Liver (tissue), 9 donors: ENCODE measurements around the gene TUBA1C. TPM values are rescaled to one million over a fixed set of nuclear protein-coding genes. Genes with fewer than 3 reads are reported as not detected.

Experiments used
- DNase-seq: peaks from one replicate; pipeline ENCODE4 v3.0.0-alpha.2; 2017; ENCODE audit warnings: low spot score
- H3K27ac ChIP-seq, 2 donors: one replicate each; pipeline ENCODE4 v1.7.0; 2013; ENCODE audit warnings: inconsistent platforms in 2 of 2, low read length in 2 of 2, control low read depth in 1 of 2, low read depth in 1 of 2, mild to moderate bottlenecking in 1 of 2
- H3K27me3 ChIP-seq, 4 donors: one replicate each; pipeline versions ENCODE4 v1.6.1 to v1.7.0; 2013; ENCODE audit warnings: low read length in 3 of 4, inconsistent platforms in 1 of 4, mild to moderate bottlenecking in 1 of 4, moderate library complexity in 1 of 4; ENCODE audit not compliant: control insufficient read depth in 4 of 4, insufficient read depth in 4 of 4
- H3K36me3 ChIP-seq, 4 donors: one replicate each; pipeline versions ENCODE4 v1.6.1 to v1.7.0; 2013; ENCODE audit warnings: low read length in 3 of 4, mild to moderate bottlenecking in 3 of 4, low read depth in 1 of 4, moderate library complexity in 1 of 4; ENCODE audit not compliant: control insufficient read depth in 4 of 4, insufficient read depth in 3 of 4
- H3K4me1 ChIP-seq, 4 donors: one replicate each; pipeline versions ENCODE4 v1.6.1 to v1.7.0; 2013; ENCODE audit warnings: low read length in 3 of 4, mild to moderate bottlenecking in 3 of 4, moderate library complexity in 1 of 4; ENCODE audit not compliant: control insufficient read depth in 4 of 4, insufficient read depth in 4 of 4
- H3K4me3 ChIP-seq, 3 donors: one replicate each; pipeline versions ENCODE4 v1.6.1 to v1.7.0; 2013; ENCODE audit warnings: low read length in 3 of 3, control low read depth in 1 of 3, low read depth in 1 of 3, mild to moderate bottlenecking in 1 of 3
- H3K9ac ChIP-seq, 2 donors: one replicate each; pipeline ENCODE4 v1.7.0; 2013; ENCODE audit warnings: low read length in 2 of 2, mild to moderate bottlenecking in 2 of 2, moderate library complexity in 2 of 2, control low read depth in 1 of 2, low read depth in 1 of 2
- H3K9me3 ChIP-seq, 4 donors: one replicate each; pipeline versions ENCODE4 v1.6.1 to v1.7.0; 2013; ENCODE audit warnings: low read length in 3 of 4; ENCODE audit not compliant: control insufficient read depth in 4 of 4
- ATF3 ChIP-seq: IDR thresholded peaks from 2 replicates; pipeline ENCODE4 v1.6.1; 2016; ENCODE audit warnings: antibody characterized with exemption
- CTCF ChIP-seq: fragments of 150-350 bp; IDR thresholded peaks from 2 replicates; pipeline ENCODE4 v1.5.1; 2017; ENCODE audit warnings: improper control_type of control experiment, low read depth, low read length; ENCODE audit not compliant: missing input control
- EGR1 ChIP-seq, 2 donors: IDR thresholded peaks; 2 replicates each; pipeline ENCODE4 v1.6.1; 2016 to 2018; ENCODE audit warnings: antibody characterized with exemption in 2 of 2, low read depth in 2 of 2
- FOXA1 ChIP-seq: IDR thresholded peaks from 2 replicates; pipeline ENCODE4 v1.6.1; 2016; ENCODE audit warnings: antibody characterized with exemption
- FOXA2 ChIP-seq: IDR thresholded peaks from 2 replicates; pipeline ENCODE4 v1.6.1; 2016; ENCODE audit warnings: antibody characterized with exemption
- GABPA ChIP-seq, 2 donors: IDR thresholded peaks in 1 of 2; conservative IDR thresholded peaks in 1 of 2; 2 replicates each; pipeline ENCODE4 v1.6.1; 2016; ENCODE audit warnings: antibody characterized with exemption in 2 of 2, mild to moderate bottlenecking in 1 of 2, moderate library complexity in 1 of 2
- HNF4A ChIP-seq, 2 donors: conservative IDR thresholded peaks; 2 replicates each; pipeline ENCODE4 v1.6.1; 2016; ENCODE audit warnings: antibody characterized with exemption in 2 of 2, mild to moderate bottlenecking in 2 of 2
- HNF4G ChIP-seq: IDR thresholded peaks from 2 replicates; pipeline ENCODE4 v1.6.1; 2016; ENCODE audit warnings: antibody characterized with exemption
- JUND ChIP-seq, 2 donors: IDR thresholded peaks; 2 replicates each; pipeline ENCODE4 v1.6.1; 2016; ENCODE audit warnings: antibody characterized with exemption in 2 of 2
- MAX ChIP-seq: IDR thresholded peaks from 2 replicates; pipeline ENCODE4 v1.6.1; 2016; ENCODE audit warnings: antibody characterized with exemption
- NR2F2 ChIP-seq: IDR thresholded peaks from 2 replicates; pipeline ENCODE4 v1.6.1; 2016; ENCODE audit warnings: antibody characterized with exemption
- RAD21 ChIP-seq, 2 donors: IDR thresholded peaks; 2 replicates each; pipeline ENCODE4 v1.6.1; 2016; ENCODE audit warnings: antibody characterized with exemption in 2 of 2, mild to moderate bottlenecking in 2 of 2
- REST ChIP-seq: IDR thresholded peaks from 2 replicates; pipeline ENCODE4 v1.6.1; 2016; ENCODE audit warnings: antibody characterized with exemption, mild to moderate bottlenecking
- RXRA ChIP-seq, 2 donors: IDR thresholded peaks; 2 replicates each; pipeline ENCODE4 v1.6.1; 2017 to 2018; ENCODE audit warnings: antibody characterized with exemption in 2 of 2, mild to moderate bottlenecking in 1 of 2
- SP1 ChIP-seq: IDR thresholded peaks from 2 replicates; pipeline ENCODE4 v1.6.1; 2018; ENCODE audit warnings: antibody characterized with exemption, mild to moderate bottlenecking
- TAF1 ChIP-seq: conservative IDR thresholded peaks from 2 replicates; pipeline ENCODE4 v1.6.1; 2016; ENCODE audit warnings: antibody characterized with exemption, mild to moderate bottlenecking
- YY1 ChIP-seq: IDR thresholded peaks from 2 replicates; pipeline ENCODE4 v1.6.1; 2016; ENCODE audit warnings: antibody characterized with exemption, mild to moderate bottlenecking
- ZBTB33 ChIP-seq: IDR thresholded peaks from 2 replicates; pipeline ENCODE4 v1.6.1; 2016; ENCODE audit warnings: antibody characterized with exemption
- WGBS: extraction: QIAGEN DNeasy Blood & Tissue Kit; methylation state at CpG from one replicate; pipeline ENCODE4 v1.1.7; 2013; 5-methylcytosine and 5-hydroxymethylcytosine counted together
- polyA plus RNA-seq, 2 donors: library from polyadenylated mRNA; stranded (reverse) in 1 of 2; unstranded in 1 of 2; fragments of 200-250 nt in 1 of 2; fragments of >200 nt in 1 of 2; fragmentation: Nextera tagmentation in 1 of 2; extraction: Ambion mirVana in 1 of 2; gene quantifications; one replicate each; pipeline versions ENCODE4 v1.2.1 to v1.2.3, GENCODE V29; 2013 to 2015
- total RNA-seq, 2 donors: library from RNA; depleted of rRNA; stranded (reverse); fragments of >200 nt; gene quantifications; one replicate each; pipeline ENCODE4 v1.2.3, GENCODE V29; 2014
- donor health status: healthy.
- donor health status: healthy.
- donor health status: healthy.
- donor health status: healthy.
- donor health status: healthy.

TUBA1C gene
- total and polyA plus RNA-seq, 4 donors: 54.6 to 162 (median 103) TPM

GRCh38 chr12:49295082-49295936 is 30.4 kb downstream of the TUBA1C start, which contains the start of gene PRPH:
TSS of gene PRPH (plus strand) at chr12:49295147. CDS start at chr12:49295201, 54 bp downstream.
- TF ChIP-seq RXRA (IDR thresholded peaks at IDR 0.05) (no peak), GABPA (IDR thresholded peaks at IDR 0.05 in 1 of 2, conservative IDR thresholded peaks at IDR 0.05 in 1 of 2) (no peak), HNF4A (conservative IDR thresholded peaks at IDR 0.05) (no peak), REST (no peak), ATF3 (no peak), ZBTB33 (no peak), RAD21 (IDR thresholded peaks at IDR 0.05) (no peak), NR2F2 (no peak), FOXA1 (no peak), YY1 (no peak), TAF1 (no peak), MAX (no peak), HNF4G (no peak), EGR1 (IDR thresholded peaks at IDR 0.05; ENCODE audit: low read depth in 2 of 2) (no peak), CTCF (no peak), SP1 (no peak), FOXA2 (no peak), JUND (IDR thresholded peaks at IDR 0.05) (no peak)
- no peak for DNase-seq
- Histone ChIP-seq H3K9me3 (no peaks in the 10 kb centered on the region), H3K27ac (no peak within 1 kb of the TSS), H3K4me3 (no peak within 1 kb of the TSS), H3K4me1 (peaks cover 0 to 14% (median 7%) of the 10 kb centered on the region in 4 donors), H3K9ac (no peak within 1 kb of the TSS), H3K27me3 (peaks cover 7 to 13% (median 9%) of the 10 kb centered on the region in 4 donors), H3K36me3 (no peaks in the 10 kb centered on the region)
- 8% methylated on average over 82 of the region's 82 CpGs for WGBS
